SW480 (cell line): Measurements from ENCODE around the gene ZNF718.
"Not testable (repeated sequence)": the region's sequence is repeated elsewhere in the genome, so short reads cannot be mapped to it uniquely, and the experiment has no call there.

Source experiments
- DNase-seq: peaks from one replicate; pipeline ENCODE4 v3.0.0-alpha.2; 2016; ENCODE audit warnings: low spot score

Gene ZNF718

DNA sequence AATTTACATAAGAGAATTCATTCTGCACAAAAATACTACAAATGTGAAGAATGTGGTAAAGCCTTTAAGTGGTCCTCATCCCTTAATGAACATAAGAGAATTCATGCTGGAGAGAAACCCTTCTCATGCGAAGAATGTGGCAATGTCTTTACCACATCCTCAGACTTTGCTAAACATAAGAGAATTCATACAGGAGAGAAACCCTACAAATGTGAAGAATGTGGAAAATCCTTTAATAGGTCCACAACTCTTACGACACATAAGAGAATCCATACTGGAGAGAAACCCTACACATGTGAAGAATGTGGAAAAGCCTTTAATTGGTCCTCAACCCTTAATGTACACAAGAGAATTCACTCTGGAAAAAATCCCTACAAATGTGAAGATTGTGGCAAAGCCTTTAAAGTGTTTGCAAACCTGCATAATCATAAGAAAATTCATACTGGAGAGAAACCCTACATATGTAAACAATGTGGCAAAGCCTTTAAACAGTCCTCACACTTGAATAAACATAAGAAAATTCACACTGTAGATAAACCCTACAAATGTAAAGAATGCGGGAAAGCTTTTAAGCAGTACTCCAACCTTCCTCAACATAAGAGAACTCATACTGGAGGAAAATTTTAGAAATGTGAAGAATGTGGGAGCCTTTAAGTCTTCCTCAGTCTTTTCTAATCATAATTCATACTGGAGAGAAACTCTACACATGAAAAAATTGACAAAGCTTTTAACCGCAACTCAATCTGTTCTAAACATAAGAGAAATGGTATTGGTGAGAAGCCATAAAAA lies 37.4 kb downstream of the ZNF718 start:
- DNase-seq: no peak

DNA sequence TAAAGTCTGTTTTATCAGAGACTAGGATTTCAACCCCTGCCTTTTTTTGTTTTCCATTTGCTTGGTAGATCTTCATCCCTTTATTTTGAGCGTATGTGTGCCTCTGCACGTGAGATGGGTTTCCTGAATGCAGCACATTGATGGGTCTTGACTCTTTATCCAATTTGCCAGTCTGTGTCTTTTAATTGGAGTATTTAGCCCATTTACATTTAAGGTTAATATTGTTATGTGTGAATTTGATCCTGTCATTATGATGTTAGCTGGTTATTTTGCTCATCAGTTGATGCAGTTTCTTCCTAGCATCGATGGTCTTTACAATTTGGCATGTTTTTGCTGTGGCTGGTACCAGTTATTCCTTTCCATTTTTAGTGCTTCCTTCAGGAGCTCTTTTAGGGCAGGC lies 45.3 kb downstream of the ZNF718 start:
- DNase-seq: not testable (repeated sequence)

DNA sequence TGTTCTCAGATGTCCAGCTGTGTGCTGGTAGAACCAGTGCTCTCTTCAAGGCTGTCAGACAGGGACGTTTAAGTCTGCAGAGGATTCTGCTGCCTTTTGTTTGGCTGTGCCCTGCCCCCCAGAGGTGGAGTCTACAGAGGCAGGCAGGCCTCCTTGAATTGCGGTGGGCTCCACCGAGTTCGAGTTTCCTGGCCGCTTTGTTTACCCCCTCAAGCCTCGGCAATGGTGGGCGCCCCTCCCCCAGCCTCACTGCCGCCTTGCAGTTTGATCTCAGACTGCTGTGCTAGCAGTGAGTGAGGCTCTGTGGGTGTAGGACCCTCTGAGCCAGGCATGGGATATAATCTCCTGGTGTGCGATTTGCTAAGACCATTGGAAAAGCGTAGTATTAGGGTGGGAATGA lies 47.0 kb downstream of the ZNF718 start:
- not testable (repeated sequence) for DNase-seq

DNA sequence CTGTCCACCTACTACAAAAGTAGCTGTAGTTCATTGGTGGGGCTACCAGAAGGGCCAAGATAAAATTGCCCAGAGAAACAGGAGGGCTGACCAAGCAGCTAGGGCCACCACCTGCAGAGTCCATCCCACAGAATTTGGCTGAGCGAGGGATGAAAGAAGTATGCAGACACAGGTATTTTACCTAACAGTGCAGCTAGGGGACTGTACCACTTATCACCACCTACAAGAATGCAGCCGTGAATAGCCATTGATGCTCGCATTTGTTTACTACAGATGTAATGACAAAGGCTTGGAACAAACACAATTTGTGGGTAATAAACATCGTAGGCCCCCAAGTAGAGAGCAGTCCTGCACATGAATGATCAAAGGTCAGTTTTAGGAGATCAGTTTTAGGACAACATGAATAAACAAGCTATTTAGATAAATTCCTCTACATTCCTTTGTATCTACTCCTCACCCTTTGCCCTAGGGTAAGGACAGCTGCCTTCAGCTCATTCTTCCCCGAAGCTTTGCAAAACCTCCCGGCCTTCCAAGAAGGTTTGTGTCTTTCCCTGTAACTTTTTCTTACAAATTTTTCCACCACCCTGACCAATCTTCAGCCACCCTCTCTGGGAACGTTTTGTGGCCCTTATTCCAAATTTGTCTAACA lies 49.5 kb downstream of the ZNF718 start:
- DNase-seq: no peak

DNA sequence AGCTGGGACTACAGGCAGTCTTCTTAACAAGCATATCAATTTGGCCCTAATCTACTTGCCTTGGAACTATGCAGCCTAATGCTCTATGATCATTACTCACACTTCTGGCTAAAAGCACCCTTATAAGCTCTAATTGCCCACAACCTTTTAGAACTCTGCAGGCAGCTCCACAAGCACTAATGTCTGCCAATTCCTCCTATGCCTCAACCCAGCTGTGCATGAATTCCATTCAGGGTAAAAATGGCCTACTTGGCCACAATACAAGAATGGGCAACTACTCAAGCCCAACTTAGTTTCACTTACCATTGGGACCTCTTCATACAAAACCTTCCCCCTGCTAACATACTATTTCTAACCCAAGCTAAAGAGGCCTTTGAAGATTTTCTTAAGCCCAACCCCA lies 51.7 kb downstream of the ZNF718 start:
- DNase-seq: no peak

DNA sequence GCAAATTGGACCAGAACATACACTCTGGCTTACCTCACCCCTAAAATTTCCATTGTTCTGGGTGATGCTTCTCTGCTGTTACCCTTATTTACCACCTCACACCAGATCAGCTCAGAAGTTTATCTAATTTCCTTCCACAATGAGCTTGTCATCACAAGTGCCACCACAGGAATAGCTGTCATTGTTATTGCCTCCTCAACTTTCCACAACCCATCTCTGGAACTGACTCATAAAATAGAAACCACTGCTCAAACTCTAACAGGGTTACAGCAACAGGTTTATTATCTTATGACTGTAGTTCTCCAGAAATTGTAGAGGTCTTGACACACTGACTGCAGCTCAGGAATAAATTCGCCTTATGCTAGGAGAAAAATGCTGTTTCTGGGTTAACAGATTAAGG lies 52.7 kb downstream of the ZNF718 start:
- no peak for DNase-seq

DNA sequence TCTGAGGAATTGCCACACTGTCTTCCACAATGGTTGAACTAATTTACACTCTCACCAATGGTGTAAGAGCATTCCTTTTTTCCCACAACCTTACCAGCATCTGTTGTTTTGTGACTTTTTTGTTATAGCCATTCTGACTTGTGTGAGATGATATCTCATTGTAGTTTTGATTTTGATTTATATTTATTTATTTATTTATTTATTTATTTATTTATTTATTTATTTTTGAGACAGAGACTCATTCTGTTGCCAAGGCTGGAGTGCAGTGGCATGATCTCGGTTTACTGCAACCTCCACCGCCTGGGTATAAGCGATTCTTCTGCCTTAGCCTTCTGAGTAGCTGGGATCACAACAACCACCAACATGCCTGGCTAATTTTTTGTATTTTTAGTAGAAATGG lies 57.9 kb downstream of the ZNF718 start:
- DNase-seq: not testable (repeated sequence)

DNA sequence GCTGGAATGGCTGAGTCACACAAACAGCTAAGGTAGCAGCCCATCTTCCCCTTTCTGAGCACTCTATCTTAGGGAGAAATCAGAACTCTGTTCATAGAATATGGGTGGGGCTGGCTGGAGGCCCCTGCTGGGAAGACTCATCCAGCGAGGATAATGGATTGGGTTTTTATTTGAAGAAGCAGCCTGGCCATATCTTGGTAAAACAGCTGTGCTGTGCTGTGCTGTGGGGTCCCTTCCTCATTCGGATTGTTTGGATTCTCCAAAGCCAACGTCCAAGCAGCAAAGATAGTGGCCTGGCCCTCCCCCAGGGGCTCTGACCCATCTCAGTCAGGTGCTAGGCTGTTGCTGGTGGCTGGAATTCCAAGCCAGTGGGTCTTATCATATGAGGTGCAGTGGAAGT lies 63.8 kb downstream of the ZNF718 start:
- DNase-seq: no peak

DNA sequence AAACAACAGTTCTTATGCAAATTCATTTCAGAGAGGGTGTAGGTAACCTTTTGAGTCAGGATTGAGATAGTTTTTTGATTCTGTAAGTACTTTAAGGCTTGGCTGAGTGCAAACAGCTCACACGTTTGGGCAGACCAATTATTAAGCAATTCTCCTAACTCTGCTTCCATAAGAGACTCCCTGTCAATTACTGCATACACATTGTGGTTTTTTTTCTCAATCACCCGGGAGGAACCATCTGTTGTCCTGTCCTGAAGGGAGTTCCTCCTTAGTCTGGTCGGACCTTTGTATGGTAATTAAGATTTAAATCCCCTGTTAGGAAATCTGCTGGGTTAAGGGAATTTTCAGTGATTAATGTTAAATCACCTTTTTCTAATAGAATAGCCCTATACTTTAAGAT lies 70.9 kb downstream of the ZNF718 start:
- not testable (repeated sequence) for DNase-seq

DNA sequence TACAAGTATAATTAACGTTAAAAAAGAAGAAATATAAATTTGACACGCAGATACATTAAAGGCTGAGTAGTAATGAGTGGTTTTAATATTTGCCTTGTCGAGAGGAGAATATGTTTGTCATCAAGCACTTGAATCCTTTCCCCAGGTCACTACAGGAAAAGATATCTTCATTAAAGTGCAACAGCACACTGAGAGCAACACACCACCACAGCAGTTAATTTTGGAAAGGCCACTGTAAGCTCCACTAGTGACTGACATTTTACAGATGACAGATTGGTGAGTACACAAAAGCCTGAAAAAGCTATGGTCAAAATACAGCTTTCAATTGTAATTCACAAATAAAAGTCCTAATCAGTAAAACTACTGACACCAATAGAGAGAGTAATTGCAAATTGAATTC lies 76.6 kb downstream of the ZNF718 start:
- no peak for DNase-seq

DNA sequence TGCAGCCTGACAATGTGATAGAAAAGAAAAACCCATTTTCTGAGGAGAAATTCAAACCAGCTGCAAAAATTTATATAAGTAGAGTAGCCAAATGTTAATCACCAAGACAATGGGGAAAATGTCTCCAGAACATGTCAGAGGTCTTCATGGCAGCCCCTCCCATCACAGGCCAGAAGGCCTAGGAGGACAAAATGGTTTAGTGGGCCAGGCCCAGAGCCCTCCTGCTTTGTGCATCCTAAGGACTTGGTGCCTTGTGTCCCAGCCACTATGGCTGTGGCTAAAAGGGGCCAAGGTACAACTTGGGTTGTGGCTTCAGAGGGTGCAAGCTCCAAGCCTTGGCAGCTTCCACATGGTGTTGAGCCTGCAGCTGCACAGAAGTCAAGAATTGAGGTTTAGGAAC lies 78.5 kb downstream of the ZNF718 start:
- DNase-seq: not testable (repeated sequence)

DNA sequence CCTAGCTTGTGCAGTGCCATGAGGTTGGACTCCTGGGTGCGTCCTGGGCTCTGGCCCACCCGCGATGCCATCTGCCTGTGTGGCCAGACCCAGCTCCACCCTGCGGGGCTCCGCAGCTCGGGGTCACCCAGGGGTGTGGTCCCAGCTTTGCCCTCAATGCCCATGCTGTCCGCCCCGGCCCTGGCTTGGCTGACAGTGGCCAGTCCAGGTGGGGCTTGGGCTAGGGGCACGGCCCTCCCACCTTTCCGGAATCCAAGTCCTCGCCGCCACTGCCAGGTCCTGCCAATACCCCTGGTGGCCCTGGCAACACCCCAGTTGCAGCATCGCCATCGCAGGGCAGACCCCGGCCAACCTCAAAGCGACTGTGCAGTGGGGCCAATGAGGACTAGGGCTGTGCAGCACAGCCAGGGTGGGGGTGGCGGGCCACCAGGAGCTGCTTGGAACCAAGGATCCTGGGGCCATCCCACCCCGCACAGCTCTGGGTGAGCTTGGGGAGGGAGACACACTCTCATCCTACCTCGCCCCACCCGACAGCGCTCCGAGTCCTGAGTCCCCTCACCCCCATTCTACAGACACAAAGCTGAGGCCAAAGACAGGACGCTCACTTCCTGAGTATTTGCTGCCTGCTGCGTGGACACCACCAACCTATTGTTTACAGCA lies 80.9 kb downstream of the ZNF718 start:
- DNase-seq: no peak

DNA sequence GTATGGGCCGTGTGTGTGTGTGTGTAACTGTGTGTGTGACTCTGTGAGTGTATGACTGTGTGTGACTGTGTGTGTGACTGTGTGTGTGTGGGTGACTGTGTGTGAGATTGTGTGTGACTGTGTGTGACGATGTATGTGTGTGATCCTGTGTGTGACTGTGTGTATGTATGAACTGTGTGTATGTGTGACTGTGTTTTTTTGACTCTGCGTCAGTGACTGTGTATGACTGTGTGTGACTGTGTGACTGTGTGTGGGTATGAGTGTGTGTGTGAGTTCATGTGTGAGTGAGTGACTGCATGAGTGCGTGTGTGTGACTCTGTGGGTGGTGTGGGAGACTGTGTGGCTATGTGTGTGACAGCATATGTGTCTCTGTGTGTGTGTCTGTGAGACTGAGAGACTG lies 81.8 kb downstream of the ZNF718 start:
- no peak for DNase-seq

DNA sequence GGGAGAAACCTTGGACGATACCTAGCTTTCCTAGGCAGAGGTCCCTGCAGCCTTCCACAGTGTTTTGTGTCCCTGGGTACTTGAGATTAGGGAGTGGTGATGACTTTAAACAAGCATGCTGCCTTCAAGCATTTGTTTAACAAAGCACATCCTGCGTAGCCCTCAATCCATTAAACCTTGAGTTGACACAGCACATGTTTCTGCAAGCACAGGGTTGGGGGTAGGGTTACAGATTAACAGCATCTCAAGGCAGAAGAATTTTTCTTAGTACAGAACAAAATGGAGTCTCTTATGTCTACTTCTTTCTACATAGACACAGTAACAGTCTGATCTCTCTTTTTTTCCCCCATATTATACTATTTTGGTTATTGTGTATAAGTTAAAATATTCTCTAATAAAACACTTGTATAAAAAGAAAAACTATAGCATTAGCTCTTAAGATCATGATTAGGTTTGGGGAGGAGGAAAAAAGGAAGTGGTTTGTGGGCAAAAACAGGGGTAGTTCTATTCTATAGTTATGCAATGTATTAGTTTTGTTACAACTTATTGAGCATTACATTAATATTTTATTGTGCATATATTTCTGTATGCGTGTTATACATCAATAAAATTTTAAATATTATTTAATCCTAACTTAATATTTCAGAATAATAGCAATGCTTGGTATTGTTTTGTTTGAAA lies 84.3 kb downstream of the ZNF718 start:
- DNase-seq: not testable (repeated sequence)

DNA sequence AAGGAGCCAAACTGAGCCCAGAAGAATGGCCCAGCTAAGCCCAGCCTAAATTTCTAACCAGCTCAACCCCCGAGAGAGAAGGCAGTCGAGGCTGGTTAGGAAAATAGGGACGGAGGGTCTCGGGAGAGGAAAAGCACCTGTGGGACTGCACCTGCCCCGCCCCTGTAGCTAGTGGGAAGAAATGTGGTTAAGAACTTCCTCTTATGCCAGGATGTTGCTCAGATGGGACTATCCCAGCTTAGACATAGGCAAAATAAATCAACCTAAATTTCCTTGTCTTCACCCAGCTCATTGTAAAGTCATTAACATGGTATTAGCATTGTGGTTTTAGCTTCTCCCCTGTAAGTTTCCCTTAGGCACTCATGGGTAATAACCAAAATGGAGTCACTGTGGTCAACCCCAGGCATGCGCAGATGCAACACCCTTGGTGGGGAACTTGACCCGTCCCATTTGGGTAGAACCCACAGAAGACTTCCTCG lies 86.8 kb downstream of the ZNF718 start:
- DNase-seq: no peak

DNA sequence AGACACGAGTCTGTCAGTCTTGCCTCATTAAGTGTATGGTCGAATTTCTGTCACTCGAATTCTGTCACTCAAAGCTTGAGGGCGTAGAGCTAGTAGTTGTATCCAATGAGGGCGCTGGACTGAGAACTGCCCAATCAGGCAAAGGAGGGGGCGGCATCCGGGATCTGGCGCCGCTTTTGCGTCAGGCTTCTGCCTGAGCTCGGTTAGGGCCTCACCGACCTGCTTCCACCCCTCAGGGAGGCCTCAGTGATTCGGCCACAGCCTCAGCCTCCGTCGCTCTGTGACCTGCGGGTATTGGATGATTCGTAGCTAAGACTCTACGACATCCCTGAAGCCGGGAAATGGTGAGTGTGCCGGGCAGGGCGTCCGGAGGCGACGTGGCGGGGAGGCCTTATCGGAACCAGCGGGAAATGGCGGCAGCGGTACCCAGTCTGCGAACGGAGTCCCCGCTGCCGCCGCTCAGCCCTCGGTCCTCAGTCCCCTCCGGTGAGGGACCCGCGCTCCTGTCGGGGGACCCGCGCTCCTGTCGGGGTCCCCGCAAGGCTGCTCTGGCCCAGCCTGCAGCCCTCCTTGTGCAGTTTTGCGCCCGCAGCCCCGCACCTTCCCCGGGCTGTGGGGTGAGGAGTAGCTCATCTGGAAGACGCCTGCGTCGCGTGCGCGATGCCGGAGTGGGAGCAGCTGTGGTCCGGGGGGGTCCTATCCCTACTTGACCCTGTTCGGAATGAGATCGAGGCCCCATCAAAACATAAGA lies 88.3 kb downstream of the ZNF718 start:
- no peak for DNase-seq

DNA sequence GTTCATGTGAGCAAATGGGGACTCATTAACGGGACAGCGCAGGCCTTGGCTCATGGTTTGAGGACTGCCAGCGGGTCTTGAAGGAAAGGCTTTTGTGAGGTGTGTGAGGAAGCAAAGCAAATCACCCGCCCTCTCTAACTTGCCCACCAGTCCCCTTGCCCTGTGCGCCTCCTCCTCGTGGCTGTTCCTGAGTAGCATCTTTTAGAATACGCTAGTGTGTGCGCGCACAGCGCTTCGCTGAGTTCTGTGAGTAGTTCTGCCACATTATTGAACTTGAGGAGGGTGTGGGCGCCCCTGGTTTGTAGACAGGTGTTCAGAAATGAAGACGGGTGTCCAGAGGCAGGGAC lies 88.9 kb downstream of the ZNF718 start:
- not testable (repeated sequence) for DNase-seq
